HepG2 (cell line): ENCODE data around the gene DOK4. TPM values are rescaled to one million over a fixed set of nuclear protein-coding genes. Genes with fewer than 3 reads are reported as not detected.

ENCODE experiments used
- CEBPG ChIP-seq: IDR thresholded peaks from 2 replicates; pipeline ENCODE4 v1.6.1; 2016
- GABPB1 ChIP-seq: IDR thresholded peaks from 2 replicates; pipeline ENCODE4 v1.6.1; 2016; ENCODE audit warnings: mild to moderate bottlenecking, missing genetic modification reagents, moderate library complexity, missing compliant biosample characterization
- NFKBIZ ChIP-seq: IDR thresholded peaks from 2 replicates; pipeline ENCODE4 v1.6.1; 2018; ENCODE audit warnings: missing genetic modification reagents, missing compliant biosample characterization
- POLR2AphosphoS5 ChIP-seq: IDR thresholded peaks from 2 replicates; pipeline ENCODE4 v1.6.1; 2012; ENCODE audit warnings: low read depth, low read length
- RBM39 ChIP-seq: fragments of 200-400 bp; formaldehyde crosslinking; IDR thresholded peaks from one replicate; pipeline ENCODE4 v1.6.1; 2018; ENCODE audit warnings: antibody characterized with exemption, mild to moderate bottlenecking, low read depth, low read length; ENCODE audit not compliant: poor library complexity, severe bottlenecking
- ZNF768 ChIP-seq: sonication (generic); formaldehyde crosslinking; IDR thresholded peaks from 2 replicates; pipeline ENCODE4 v1.4.0; 2020; ENCODE audit warnings: missing genetic modification reagents
- polyA plus RNA-seq, 8 experiments: library from polyadenylated mRNA; depleted of rRNA in 3 of 8; stranded (reverse) in 7 of 8; unstranded in 1 of 8; fragments of >200 nt; fragmentation: Illumina TruSeq in 4 of 8; extraction: Trizol in 4 of 8; gene quantifications; 2 replicates each; pipeline versions ENCODE4 v1.2.1 to v1.2.3, GENCODE V29; 2011 to 2016; ENCODE audit warnings: low read depth in 4 of 8, missing spikeins in 1 of 8, mixed read lengths in 1 of 8; ENCODE audit not compliant: insufficient read depth in 1 of 8
- total RNA-seq, 5 experiments: library from RNA; depleted of rRNA; stranded (reverse); fragments of >200 nt; fragmentation: Illumina TruSeq; extraction: Trizol; gene quantifications; 2 replicates each; pipeline ENCODE4 v1.2.3, GENCODE V29; 2016; ENCODE audit warnings: low read depth in 1 of 5
- TF ChIP-seq, protein P1 (sequence below): sonication (generic); formaldehyde crosslinking; IDR thresholded peaks from 2 replicates; pipeline ENCODE4 v1.5.0; 2020; ENCODE audit warnings: missing genetic modification reagents
- TF ChIP-seq, protein P2 (sequence below): sonication (generic); formaldehyde crosslinking; IDR thresholded peaks from 2 replicates; pipeline ENCODE4 v1.4.0; 2020; ENCODE audit warnings: missing genetic modification reagents
- TF ChIP-seq, protein P3 (sequence below): IDR thresholded peaks from 2 replicates; pipeline ENCODE4 v1.6.1; 2016; ENCODE audit warnings: low read depth, missing genetic modification reagents, missing compliant biosample characterization
- TF ChIP-seq, protein P4 (sequence below): sonication (generic); formaldehyde crosslinking; IDR thresholded peaks from 2 replicates; pipeline ENCODE4 v1.4.0; 2020; ENCODE audit warnings: missing genetic modification reagents, borderline replicate concordance
- TF ChIP-seq, protein P5 (sequence below): sonication (generic); formaldehyde crosslinking; IDR thresholded peaks from 2 replicates; pipeline ENCODE4 v1.8.0; 2023; ENCODE audit warnings: mild to moderate bottlenecking, missing genetic modification reagents

DOK4 gene
- total and polyA plus RNA-seq, 2 of the 13 experiments (the other 11 are each of a cell fraction or from before 2014, with no cell fraction given): 52.7 to 70.0 TPM

DNA sequence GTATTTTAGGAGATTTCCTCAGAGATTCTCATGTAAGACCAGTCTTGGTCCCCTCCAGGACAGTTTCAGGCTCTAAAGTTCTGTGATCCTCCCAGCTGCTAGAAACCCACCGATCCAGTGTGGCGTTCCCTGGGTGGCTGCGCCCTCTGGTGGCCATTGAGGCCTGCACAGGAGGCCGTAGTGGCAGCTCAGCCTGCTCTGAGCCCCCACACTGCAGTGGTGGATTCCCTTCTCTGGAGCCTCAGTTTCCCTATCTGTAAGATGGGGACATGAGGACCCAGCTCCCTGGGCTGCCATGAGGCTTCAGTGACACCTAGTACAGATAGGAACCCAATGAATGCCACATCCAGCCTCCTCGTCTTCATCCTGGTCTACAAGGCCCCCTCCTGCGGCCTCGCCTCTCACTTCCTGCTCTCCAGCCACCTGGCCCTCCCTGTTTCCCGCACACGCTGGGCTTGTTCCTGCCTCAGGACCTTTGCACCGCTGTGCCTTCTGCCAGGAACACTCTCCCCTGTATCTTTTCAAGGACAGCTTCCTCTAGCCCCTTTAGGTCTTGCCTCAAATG lies 33.6 kb upstream of the DOK4 start (continued):
- TF ChIP-seq, protein P1, sequence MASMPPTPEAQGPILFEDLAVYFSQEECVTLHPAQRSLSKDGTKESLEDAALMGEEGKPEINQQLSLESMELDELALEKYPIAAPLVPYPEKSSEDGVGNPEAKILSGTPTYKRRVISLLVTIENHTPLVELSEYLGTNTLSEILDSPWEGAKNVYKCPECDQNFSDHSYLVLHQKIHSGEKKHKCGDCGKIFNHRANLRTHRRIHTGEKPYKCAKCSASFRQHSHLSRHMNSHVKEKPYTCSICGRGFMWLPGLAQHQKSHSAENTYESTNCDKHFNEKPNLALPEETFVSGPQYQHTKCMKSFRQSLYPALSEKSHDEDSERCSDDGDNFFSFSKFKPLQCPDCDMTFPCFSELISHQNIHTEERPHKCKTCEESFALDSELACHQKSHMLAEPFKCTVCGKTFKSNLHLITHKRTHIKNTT (CRISPR knock-in tag): 0 out of 2 replicates have a peak, but pooled peaks have one; percentile 31
- TF ChIP-seq RBM39 (no peak), ZNF768 (CRISPR knock-in tag) (peak; percentile 67; the same call in 1 of the 2 replicates), GABPB1 (peak; percentile 68), POLR2AphosphoS5 (no peak), NFKBIZ (CRISPR knock-in tag) (0 out of 2 replicates have a peak, but pooled peaks have one; percentile 57), CEBPG (CRISPR knock-in tag) (0 out of 2 replicates have a peak, but pooled peaks have one; percentile 9)
- TF ChIP-seq, protein P2, sequence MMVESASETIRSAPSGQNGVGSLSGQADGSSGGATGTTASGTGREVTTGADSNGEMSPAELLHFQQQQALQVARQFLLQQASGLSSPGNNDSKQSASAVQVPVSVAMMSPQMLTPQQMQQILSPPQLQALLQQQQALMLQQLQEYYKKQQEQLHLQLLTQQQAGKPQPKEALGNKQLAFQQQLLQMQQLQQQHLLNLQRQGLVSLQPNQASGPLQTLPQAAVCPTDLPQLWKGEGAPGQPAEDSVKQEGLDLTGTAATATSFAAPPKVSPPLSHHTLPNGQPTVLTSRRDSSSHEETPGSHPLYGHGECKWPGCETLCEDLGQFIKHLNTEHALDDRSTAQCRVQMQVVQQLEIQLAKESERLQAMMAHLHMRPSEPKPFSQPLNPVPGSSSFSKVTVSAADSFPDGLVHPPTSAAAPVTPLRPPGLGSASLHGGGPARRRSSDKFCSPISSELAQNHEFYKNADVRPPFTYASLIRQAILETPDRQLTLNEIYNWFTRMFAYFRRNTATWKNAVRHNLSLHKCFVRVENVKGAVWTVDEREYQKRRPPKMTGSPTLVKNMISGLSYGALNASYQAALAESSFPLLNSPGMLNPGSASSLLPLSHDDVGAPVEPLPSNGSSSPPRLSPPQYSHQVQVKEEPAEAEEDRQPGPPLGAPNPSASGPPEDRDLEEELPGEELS (CRISPR knock-in tag): peak; percentile 37; the same call in 1 of the 2 replicates
- TF ChIP-seq, protein P3, sequence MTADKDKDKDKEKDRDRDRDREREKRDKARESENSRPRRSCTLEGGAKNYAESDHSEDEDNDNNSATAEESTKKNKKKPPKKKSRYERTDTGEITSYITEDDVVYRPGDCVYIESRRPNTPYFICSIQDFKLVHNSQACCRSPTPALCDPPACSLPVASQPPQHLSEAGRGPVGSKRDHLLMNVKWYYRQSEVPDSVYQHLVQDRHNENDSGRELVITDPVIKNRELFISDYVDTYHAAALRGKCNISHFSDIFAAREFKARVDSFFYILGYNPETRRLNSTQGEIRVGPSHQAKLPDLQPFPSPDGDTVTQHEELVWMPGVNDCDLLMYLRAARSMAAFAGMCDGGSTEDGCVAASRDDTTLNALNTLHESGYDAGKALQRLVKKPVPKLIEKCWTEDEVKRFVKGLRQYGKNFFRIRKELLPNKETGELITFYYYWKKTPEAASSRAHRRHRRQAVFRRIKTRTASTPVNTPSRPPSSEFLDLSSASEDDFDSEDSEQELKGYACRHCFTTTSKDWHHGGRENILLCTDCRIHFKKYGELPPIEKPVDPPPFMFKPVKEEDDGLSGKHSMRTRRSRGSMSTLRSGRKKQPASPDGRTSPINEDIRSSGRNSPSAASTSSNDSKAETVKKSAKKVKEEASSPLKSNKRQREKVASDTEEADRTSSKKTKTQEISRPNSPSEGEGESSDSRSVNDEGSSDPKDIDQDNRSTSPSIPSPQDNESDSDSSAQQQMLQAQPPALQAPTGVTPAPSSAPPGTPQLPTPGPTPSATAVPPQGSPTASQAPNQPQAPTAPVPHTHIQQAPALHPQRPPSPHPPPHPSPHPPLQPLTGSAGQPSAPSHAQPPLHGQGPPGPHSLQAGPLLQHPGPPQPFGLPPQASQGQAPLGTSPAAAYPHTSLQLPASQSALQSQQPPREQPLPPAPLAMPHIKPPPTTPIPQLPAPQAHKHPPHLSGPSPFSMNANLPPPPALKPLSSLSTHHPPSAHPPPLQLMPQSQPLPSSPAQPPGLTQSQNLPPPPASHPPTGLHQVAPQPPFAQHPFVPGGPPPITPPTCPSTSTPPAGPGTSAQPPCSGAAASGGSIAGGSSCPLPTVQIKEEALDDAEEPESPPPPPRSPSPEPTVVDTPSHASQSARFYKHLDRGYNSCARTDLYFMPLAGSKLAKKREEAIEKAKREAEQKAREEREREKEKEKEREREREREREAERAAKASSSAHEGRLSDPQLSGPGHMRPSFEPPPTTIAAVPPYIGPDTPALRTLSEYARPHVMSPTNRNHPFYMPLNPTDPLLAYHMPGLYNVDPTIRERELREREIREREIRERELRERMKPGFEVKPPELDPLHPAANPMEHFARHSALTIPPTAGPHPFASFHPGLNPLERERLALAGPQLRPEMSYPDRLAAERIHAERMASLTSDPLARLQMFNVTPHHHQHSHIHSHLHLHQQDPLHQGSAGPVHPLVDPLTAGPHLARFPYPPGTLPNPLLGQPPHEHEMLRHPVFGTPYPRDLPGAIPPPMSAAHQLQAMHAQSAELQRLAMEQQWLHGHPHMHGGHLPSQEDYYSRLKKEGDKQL (CRISPR knock-in tag): no peak
- TF ChIP-seq, protein P4, sequence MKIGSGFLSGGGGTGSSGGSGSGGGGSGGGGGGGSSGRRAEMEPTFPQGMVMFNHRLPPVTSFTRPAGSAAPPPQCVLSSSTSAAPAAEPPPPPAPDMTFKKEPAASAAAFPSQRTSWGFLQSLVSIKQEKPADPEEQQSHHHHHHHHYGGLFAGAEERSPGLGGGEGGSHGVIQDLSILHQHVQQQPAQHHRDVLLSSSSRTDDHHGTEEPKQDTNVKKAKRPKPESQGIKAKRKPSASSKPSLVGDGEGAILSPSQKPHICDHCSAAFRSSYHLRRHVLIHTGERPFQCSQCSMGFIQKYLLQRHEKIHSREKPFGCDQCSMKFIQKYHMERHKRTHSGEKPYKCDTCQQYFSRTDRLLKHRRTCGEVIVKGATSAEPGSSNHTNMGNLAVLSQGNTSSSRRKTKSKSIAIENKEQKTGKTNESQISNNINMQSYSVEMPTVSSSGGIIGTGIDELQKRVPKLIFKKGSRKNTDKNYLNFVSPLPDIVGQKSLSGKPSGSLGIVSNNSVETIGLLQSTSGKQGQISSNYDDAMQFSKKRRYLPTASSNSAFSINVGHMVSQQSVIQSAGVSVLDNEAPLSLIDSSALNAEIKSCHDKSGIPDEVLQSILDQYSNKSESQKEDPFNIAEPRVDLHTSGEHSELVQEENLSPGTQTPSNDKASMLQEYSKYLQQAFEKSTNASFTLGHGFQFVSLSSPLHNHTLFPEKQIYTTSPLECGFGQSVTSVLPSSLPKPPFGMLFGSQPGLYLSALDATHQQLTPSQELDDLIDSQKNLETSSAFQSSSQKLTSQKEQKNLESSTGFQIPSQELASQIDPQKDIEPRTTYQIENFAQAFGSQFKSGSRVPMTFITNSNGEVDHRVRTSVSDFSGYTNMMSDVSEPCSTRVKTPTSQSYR (CRISPR knock-in tag): no peak
- TF ChIP-seq, protein P5, sequence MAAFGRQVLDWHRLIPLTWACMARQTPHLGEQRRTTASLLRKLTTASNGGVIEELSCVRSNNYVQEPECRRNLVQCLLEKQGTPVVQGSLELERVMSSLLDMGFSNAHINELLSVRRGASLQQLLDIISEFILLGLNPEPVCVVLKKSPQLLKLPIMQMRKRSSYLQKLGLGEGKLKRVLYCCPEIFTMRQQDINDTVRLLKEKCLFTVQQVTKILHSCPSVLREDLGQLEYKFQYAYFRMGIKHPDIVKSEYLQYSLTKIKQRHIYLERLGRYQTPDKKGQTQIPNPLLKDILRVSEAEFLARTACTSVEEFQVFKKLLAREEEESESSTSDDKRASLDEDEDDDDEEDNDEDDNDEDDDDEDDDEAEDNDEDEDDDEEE (CRISPR knock-in tag): no peak
